CD4-positive, alpha-beta T cell treated with Interferon gamma for 1 hour (primary cell): ENCODE results near the gene LHX3.
"Not testable (repeated sequence)": the region's sequence is repeated elsewhere in the genome, so short reads cannot be mapped to it uniquely, and the experiment has no call there.

Experiments used
- DNase-seq: peaks from one replicate; pipeline ENCODE4 v3.0.0-alpha.2; 2020

LHX3 gene

GRCh38 chr9:136151848-136152542 lies 52.9 kb downstream of the LHX3 start:
- DNase-seq = no peak

GRCh38 chr9:136151214-136151804 lies 53.6 kb downstream of the LHX3 start:
- no peak for DNase-seq

GRCh38 chr9:136150664-136151213 lies 54.2 kb downstream of the LHX3 start:
- not testable (repeated sequence) for DNase-seq

- no peak for DNase-seq
Observed at GRCh38 chr9:136149853-136150252, 55.1 kb downstream of the LHX3 start.

GRCh38 chr9:136149337-136149736 lies 55.6 kb downstream of the LHX3 start:
- no peak for DNase-seq

- no peak for DNase-seq
Observed at GRCh38 chr9:136148766-136149165, 56.2 kb downstream of the LHX3 start.

GRCh38 chr9:136147890-136148714 lies 56.8 kb downstream of the LHX3 start:
- DNase-seq = no peak

- DNase-seq = no peak
Observed at GRCh38 chr9:136147038-136147889, 57.7 kb downstream of the LHX3 start.
